ENCODE data around the gene PHACTR2. TPM values are rescaled to one million over a fixed set of nuclear protein-coding genes. Genes with fewer than 3 reads are reported as not detected.

PHACTR2 gene
- total and polyA plus RNA-seq, 10 of the 15 experiments (the other 5 are each of a cell fraction or from before 2014, with no cell fraction given) = 1.4 to 19.1 (median 5.3) TPM

DNA sequence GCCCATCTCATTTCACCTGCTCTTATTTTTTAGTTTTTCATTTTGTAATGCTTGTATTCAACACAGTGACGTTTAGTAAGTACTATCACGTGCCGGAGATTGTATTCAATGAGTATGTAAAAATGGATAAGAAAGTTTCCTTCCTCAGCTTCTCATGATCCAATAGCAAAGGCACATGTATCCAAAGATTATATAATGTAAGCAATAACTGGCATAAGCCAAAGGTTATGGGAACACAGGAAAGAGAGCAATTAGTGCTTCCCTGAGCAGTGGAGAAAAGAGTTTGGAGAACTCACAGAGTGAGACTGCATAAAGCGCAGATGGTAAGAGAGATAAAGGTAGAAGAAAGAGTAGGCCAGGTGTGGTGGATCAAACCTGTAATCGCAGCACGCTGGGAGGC lies 143.6 kb downstream of the PHACTR2 start:
- BruUV-seq (replicated peaks) = no TSS peak
- CTCF ChIA-PET = no interaction called here
- no peak for FAIRE-seq
- TF ChIP-seq MTA2 (IDR thresholded peaks at IDR 0.05; ENCODE audit: low read depth) (no peak), NR2C1 (IDR thresholded peaks at IDR 0.05) (no peak), ZNF622 (IDR thresholded peaks at IDR 0.05) (no peak), ZBED1 (IDR thresholded peaks at IDR 0.05; ENCODE audit: borderline replicate concordance) (no peak), PML (IDR thresholded peaks at IDR 0.05; ENCODE audit: low read length) (no peak), YY1 (IDR thresholded peaks at IDR 0.05; ENCODE audit: low read depth, low read length) (no peak), EGR1 (IDR thresholded peaks at IDR 0.05; ENCODE audit: borderline replicate concordance in 1 of 2, low read depth in 2 of 2, low read length in 2 of 2) (no peak), SIN3A (IDR thresholded peaks at IDR 0.05; ENCODE audit: low read depth, low read length) (no peak), RELA (IDR thresholded peaks at IDR 0.05; ENCODE audit: borderline replicate concordance, partially characterized antibody) (no peak), EP300 (IDR thresholded peaks at IDR 0.05; ENCODE audit: borderline replicate concordance in 1 of 2, control insufficient read depth in 1 of 2, low read depth in 2 of 2, low read length in 2 of 2) (no peak), CHD4 (IDR thresholded peaks at IDR 0.05) (no peak), HDGF (IDR thresholded peaks at IDR 0.05) (no peak)
- TF ChIP-seq, protein P1, sequence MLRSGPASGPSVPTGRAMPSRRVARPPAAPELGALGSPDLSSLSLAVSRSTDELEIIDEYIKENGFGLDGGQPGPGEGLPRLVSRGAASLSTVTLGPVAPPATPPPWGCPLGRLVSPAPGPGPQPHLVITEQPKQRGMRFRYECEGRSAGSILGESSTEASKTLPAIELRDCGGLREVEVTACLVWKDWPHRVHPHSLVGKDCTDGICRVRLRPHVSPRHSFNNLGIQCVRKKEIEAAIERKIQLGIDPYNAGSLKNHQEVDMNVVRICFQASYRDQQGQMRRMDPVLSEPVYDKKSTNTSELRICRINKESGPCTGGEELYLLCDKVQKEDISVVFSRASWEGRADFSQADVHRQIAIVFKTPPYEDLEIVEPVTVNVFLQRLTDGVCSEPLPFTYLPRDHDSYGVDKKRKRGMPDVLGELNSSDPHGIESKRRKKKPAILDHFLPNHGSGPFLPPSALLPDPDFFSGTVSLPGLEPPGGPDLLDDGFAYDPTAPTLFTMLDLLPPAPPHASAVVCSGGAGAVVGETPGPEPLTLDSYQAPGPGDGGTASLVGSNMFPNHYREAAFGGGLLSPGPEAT (IDR thresholded peaks at IDR 0.05; ENCODE audit: low read depth) = no peak
- TF ChIP-seq, protein P2, sequence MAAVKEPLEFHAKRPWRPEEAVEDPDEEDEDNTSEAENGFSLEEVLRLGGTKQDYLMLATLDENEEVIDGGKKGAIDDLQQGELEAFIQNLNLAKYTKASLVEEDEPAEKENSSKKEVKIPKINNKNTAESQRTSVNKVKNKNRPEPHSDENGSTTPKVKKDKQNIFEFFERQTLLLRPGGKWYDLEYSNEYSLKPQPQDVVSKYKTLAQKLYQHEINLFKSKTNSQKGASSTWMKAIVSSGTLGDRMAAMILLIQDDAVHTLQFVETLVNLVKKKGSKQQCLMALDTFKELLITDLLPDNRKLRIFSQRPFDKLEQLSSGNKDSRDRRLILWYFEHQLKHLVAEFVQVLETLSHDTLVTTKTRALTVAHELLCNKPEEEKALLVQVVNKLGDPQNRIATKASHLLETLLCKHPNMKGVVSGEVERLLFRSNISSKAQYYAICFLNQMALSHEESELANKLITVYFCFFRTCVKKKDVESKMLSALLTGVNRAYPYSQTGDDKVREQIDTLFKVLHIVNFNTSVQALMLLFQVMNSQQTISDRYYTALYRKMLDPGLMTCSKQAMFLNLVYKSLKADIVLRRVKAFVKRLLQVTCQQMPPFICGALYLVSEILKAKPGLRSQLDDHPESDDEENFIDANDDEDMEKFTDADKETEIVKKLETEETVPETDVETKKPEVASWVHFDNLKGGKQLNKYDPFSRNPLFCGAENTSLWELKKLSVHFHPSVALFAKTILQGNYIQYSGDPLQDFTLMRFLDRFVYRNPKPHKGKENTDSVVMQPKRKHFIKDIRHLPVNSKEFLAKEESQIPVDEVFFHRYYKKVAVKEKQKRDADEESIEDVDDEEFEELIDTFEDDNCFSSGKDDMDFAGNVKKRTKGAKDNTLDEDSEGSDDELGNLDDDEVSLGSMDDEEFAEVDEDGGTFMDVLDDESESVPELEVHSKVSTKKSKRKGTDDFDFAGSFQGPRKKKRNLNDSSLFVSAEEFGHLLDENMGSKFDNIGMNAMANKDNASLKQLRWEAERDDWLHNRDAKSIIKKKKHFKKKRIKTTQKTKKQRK (IDR thresholded peaks at IDR 0.05; ENCODE audit: low read depth, low read length) = no peak
- TF ChIP-seq, protein P3, sequence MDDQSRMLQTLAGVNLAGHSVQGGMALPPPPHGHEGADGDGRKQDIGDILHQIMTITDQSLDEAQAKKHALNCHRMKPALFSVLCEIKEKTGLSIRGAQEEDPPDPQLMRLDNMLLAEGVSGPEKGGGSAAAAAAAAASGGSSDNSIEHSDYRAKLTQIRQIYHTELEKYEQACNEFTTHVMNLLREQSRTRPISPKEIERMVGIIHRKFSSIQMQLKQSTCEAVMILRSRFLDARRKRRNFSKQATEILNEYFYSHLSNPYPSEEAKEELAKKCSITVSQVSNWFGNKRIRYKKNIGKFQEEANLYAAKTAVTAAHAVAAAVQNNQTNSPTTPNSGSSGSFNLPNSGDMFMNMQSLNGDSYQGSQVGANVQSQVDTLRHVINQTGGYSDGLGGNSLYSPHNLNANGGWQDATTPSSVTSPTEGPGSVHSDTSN (IDR thresholded peaks at IDR 0.05; ENCODE audit: insufficient replicate concordance, low read depth, low read length) = no peak
- TF ChIP-seq, protein P4, sequence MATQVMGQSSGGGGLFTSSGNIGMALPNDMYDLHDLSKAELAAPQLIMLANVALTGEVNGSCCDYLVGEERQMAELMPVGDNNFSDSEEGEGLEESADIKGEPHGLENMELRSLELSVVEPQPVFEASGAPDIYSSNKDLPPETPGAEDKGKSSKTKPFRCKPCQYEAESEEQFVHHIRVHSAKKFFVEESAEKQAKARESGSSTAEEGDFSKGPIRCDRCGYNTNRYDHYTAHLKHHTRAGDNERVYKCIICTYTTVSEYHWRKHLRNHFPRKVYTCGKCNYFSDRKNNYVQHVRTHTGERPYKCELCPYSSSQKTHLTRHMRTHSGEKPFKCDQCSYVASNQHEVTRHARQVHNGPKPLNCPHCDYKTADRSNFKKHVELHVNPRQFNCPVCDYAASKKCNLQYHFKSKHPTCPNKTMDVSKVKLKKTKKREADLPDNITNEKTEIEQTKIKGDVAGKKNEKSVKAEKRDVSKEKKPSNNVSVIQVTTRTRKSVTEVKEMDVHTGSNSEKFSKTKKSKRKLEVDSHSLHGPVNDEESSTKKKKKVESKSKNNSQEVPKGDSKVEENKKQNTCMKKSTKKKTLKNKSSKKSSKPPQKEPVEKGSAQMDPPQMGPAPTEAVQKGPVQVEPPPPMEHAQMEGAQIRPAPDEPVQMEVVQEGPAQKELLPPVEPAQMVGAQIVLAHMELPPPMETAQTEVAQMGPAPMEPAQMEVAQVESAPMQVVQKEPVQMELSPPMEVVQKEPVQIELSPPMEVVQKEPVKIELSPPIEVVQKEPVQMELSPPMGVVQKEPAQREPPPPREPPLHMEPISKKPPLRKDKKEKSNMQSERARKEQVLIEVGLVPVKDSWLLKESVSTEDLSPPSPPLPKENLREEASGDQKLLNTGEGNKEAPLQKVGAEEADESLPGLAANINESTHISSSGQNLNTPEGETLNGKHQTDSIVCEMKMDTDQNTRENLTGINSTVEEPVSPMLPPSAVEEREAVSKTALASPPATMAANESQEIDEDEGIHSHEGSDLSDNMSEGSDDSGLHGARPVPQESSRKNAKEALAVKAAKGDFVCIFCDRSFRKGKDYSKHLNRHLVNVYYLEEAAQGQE (IDR thresholded peaks at IDR 0.05; ENCODE audit: low read depth, low read length) = no peak

More for the DNA sequence above, 143.6 kb downstream of the PHACTR2 start:
- ChIA-PET POLR2A (no interaction called here), RAD21 (ENCODE audit: unreplicated experiment) (no interaction called here), SMC1A (ENCODE audit: uncharacterized antibody, unreplicated experiment) (interaction anchor here (1.0 kb wide), 1 partner anchor 119 kb away, joined by 3 read pairs; no protein-coding TSS in a partner anchor)
- Histone ChIP-seq H3K36me3 (ENCODE audit: control insufficient read depth in 2 of 2, insufficient read depth in 2 of 2, low read length in 1 of 2) (no peaks in the 10 kb centered on the region), H3K4me2 (ENCODE audit: control insufficient read depth, insufficient read depth) (no peak overlapping the region), H3K4me1 (ENCODE audit: control insufficient read depth, insufficient read depth, low read length) (no peaks in the 10 kb centered on the region), H4K20me1 (ENCODE audit: control insufficient read depth, insufficient read depth) (no peaks in the 10 kb centered on the region), H3K9ac (ENCODE audit: control insufficient read depth, insufficient read depth, low read length) (no peak overlapping the region), H3K9me3 (replicated peaks; ENCODE audit: control insufficient read depth, insufficient read depth, low read length) (no peaks in the 10 kb centered on the region), H3K27me3 (replicated peaks in 1 of 2; ENCODE audit: control insufficient read depth in 2 of 2, insufficient read depth in 2 of 2, low read length in 1 of 2) (no peaks in the 10 kb centered on the region), H3K27ac (ENCODE audit: control insufficient read depth, insufficient read depth) (no peak overlapping the region), H3K79me2 (ENCODE audit: control insufficient read depth, insufficient read depth, low read length) (no peaks in the 10 kb centered on the region), H3K4me3 (no peak overlapping the region), H2AFZ (ENCODE audit: control insufficient read depth, low read depth, low read length) (no peak overlapping the region)
- in situ Hi-C loops (cut with MboI) (no loop called here), intact Hi-C loops (cut with micrococcal nuclease; ENCODE audit: unreplicated experiment) (no loop called here)
- WGBS (ENCODE audit: insufficient coverage, insufficient replicate concordance, low lambda C conversion rate, missing lambda C conversion rate) = 75% methylated on average over 6 of the region's 6 CpGs
- DNase-seq (ENCODE audit: low read depth, low spot score) = no peak
- ATAC-seq = no peak
